ENCODE results near the gene MRPS23. TPM values are rescaled to one million over a fixed set of nuclear protein-coding genes. Genes with fewer than 3 reads are reported as not detected.

The MRPS23 gene
- total RNA-seq, 6 experiments from 2014 or later = 47.0 to 62.5 (median 56.4) TPM

DNA sequence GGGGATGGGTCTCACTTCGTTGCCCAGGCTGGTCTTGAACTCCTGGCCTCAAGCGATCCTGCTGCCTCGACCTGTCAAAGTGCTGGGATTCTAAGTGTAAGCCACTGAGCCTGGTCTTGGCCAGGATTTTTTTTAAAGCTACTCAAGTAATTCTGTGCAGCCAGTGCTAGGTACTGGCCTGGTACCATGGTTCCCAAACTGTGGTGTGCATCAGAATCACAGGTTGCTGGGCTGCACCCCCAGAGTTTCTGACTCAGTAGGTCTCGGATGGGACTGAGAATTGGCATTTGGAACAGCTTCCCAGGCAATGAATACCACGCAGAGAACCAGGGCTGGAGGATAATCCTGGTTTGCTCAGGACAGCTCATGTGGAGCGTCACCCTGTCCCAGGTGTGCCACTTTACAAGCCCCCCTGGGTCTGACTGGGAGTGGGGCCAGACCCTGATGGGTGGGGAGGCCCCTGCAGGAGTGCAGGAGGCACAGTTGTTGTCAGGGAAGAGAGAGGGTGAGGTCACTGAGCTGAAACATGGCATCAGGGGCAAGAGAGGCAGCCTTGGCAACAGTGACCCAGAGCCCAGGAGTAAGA lies 10.7 kb upstream of the MRPS23 start:
- peaks cover 4% of the 10 kb centered on the region for H3K27me3 Mint-ChIP-seq (ENCODE audit: insufficient read depth)
- no peak for DNase-seq
- H3K27ac Mint-ChIP-seq = peak overlapping the region; percentile 79

DNA sequence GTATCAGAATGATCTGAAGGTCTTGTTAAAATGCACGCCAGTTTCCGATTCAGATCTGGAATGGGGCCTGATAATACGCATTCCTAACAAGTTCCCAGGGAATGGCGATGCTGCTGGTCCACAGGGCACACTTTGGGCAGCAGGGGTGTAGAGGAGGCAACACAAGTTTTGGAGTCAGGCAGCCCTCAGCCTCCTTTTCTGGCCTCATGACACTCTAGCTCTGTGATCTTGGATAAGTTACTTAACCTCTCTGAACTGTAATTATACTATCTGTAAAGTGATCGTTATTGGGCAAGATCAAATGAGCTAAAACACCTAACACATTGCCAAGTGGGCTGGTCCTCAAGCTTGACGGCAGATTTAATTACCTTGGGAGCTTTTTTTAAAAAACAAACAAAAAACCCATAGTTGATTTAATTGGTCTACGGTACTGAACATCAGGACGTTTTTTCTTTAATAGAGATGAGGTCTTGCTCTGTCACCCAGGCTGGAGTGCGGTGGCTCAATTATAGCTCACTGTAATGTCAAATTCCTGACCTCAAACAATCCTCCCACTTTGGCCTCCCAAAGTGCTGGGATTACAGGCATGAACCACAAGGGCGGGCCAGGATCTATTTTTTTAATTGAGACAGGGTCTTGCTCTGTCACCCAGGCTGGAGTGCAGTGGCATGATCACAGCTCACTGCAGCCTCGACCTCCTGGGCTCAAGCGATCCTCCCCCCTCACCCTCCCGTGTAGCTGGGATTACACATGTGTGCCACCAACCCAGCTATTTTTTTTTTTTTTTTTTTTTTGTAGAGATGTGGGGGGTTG lies 10.0 kb upstream of the MRPS23 start:
- no peaks in the 10 kb centered on the region for H3K9me3 Mint-ChIP-seq
- H3K4me3 Mint-ChIP-seq = no peak overlapping the region
- peaks cover 9% of the 10 kb centered on the region for H3K36me3 Mint-ChIP-seq (ENCODE audit: low read depth)
- no peak for DNase-seq
- TF ChIP-seq, protein P1, sequence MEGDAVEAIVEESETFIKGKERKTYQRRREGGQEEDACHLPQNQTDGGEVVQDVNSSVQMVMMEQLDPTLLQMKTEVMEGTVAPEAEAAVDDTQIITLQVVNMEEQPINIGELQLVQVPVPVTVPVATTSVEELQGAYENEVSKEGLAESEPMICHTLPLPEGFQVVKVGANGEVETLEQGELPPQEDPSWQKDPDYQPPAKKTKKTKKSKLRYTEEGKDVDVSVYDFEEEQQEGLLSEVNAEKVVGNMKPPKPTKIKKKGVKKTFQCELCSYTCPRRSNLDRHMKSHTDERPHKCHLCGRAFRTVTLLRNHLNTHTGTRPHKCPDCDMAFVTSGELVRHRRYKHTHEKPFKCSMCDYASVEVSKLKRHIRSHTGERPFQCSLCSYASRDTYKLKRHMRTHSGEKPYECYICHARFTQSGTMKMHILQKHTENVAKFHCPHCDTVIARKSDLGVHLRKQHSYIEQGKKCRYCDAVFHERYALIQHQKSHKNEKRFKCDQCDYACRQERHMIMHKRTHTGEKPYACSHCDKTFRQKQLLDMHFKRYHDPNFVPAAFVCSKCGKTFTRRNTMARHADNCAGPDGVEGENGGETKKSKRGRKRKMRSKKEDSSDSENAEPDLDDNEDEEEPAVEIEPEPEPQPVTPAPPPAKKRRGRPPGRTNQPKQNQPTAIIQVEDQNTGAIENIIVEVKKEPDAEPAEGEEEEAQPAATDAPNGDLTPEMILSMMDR (IDR thresholded peaks at IDR 0.05) = no peak
- H3K4me1 Mint-ChIP-seq (ENCODE audit: low read depth) = peaks cover 50% of the 10 kb centered on the region
- H3K27me3 Mint-ChIP-seq (ENCODE audit: insufficient read depth) = peaks cover 4% of the 10 kb centered on the region
- no peak overlapping the region for H3K27ac Mint-ChIP-seq

More for the DNA sequence above, 10.7 kb upstream of the MRPS23 start:
- TF ChIP-seq, protein P1 (IDR thresholded peaks at IDR 0.05) = no peak
- peaks cover 15% of the 10 kb centered on the region for H3K36me3 Mint-ChIP-seq (ENCODE audit: low read depth)
- H3K9me3 Mint-ChIP-seq = no peaks in the 10 kb centered on the region
- H3K4me1 Mint-ChIP-seq (ENCODE audit: low read depth) = peaks cover 48% of the 10 kb centered on the region
- H3K4me3 Mint-ChIP-seq = peak overlapping the region; percentile 85; the same call in 1 of the 2 replicates

DNA sequence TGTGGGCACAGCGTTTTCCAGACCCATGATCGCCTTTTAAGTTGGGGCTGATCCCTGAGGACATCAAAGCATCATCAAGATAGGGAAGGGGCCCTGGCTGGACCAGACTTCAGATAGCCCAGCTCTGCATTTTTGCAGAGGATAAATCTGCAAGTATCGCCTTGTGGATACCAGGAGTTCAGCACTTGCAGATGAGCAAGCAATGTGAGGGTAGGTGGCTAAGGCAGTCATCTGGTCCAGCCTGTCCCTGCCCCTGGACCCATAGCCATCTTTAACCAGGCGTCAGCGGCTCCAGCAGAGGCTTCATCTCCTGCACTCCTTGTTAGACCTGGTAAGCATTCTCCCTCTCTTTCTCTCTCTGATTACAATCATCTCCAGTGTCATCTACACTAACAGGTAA lies 9.0 kb upstream of the MRPS23 start:
- no peak overlapping the region for H3K27ac Mint-ChIP-seq
- H3K4me1 Mint-ChIP-seq (ENCODE audit: low read depth) = peaks cover 50% of the 10 kb centered on the region
- TF ChIP-seq, protein P1 (IDR thresholded peaks at IDR 0.05) = no peak
- H3K36me3 Mint-ChIP-seq (ENCODE audit: low read depth) = peaks cover 1% of the 10 kb centered on the region; the same call in 1 of the 2 replicates
- no peak overlapping the region for H3K4me3 Mint-ChIP-seq
- H3K9me3 Mint-ChIP-seq = no peaks in the 10 kb centered on the region
- peaks cover 5% of the 10 kb centered on the region for H3K27me3 Mint-ChIP-seq (ENCODE audit: insufficient read depth)
- no peak for DNase-seq

DNA sequence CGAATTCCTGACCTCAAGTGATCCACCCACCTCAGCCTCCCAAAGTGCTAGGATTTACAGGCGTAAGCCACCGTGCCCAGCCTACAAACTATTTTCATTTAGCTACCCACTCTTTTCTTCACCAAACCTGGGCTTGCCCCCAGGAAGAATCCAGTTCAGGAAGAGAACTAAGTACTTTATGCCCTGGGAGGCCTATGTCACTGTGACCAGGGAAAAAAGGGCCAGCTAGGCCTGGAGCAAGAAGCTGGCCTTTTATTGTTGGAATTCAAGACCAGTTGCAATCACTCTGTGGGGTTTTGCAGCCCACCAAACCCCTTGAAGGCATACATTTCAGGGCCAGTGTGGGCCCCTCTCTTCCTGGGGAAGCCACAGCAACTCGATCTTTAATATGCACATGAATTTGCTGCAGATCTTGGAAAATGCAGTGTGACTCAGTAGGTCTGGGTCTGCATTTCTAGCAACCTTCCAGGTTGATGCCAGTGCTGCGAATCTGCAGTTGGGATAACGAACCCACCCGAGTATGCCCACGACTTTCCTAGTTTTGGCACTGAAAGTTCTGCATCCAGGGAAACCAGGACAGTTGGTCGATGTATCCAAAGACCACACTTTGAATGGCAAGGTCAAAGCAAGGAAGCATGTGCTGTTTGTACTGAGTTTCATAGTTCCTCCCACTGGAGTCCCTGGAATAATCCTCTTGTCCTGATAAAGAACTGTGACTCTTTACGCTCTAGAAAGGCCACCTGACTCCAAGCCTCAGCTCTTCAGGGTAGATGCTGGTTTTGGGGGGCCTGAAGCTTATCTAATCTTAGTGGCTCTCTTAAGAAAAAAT lies 7.2 kb upstream of the MRPS23 start:
- no peak for DNase-seq
- peaks cover 44% of the 10 kb centered on the region for H3K4me1 Mint-ChIP-seq (ENCODE audit: low read depth)
- H3K27ac Mint-ChIP-seq = no peak overlapping the region
- TF ChIP-seq, protein P1 (IDR thresholded peaks at IDR 0.05) = no peak
- no peaks in the 10 kb centered on the region for H3K9me3 Mint-ChIP-seq
- H3K4me3 Mint-ChIP-seq = no peak overlapping the region
- H3K36me3 Mint-ChIP-seq (ENCODE audit: low read depth) = no peaks in the 10 kb centered on the region
- peaks cover 5% of the 10 kb centered on the region for H3K27me3 Mint-ChIP-seq (ENCODE audit: insufficient read depth)

DNA sequence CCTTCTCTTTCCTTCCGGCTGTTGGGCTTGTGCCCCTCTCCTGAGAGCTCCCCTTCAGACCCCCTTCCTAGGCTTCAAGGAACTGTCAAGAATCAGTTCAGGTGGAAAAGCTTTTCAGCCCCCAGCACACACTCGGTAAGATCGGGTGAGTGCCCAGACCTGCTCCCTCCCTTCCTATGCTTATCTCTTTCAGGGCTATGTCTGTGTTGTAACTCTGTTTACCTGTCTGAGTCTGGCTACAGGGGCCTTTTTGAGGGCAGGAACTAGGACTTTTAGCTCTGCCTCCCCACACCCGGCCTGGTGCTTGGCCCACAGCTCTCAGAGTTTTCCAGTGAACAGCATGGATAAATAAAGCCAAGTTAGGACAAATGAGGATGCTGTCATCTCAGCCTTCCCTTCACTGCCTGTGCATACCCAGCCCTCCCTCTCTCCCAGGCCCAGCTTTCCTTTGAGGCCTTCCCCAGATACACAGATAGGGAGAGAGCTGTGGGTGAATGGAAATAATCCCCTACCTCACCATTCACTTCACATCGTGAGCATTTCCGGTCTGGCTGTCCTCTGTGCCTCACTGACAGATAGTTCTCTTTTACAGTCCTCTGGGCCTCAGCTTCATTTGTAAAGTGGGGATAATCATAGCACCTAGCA lies 5.7 kb upstream of the MRPS23 start:
- Mint-ChIP-seq H3K4me1 (ENCODE audit: low read depth) (peaks cover 48% of the 10 kb centered on the region), H3K27ac (no peak overlapping the region), H3K36me3 (ENCODE audit: low read depth) (no peaks in the 10 kb centered on the region), H3K4me3 (no peak overlapping the region), H3K27me3 (ENCODE audit: insufficient read depth) (peaks cover 5% of the 10 kb centered on the region), H3K9me3 (no peaks in the 10 kb centered on the region)
- TF ChIP-seq, protein P1 (IDR thresholded peaks at IDR 0.05) = no peak
- no peak for DNase-seq

Data from HFFc6 (cell line).